ENCODE results near the gene ZNF426.
"Not testable (repeated sequence)": the region's sequence is repeated elsewhere in the genome, so short reads cannot be mapped to it uniquely, and the experiment has no call there.

The ZNF426 gene

DNA sequence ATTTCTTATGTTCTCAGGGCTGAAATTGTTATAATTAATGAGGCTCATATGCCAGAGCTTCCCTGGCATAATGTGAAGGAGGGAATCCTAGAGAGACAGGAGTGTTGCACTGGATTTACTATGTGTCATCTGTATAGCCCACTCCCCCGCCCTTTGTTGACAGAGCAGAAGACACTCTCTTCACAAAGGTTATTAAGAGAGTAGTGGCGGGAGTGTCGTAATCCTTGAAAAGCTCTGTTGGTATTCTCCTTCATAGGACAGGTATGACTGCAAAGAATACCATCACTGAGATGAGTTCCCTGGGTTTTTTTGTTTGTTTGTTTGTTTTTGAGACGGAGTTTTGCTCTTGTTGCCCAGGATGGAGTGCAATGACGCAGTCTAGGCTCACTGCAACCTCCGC lies 31.8 kb upstream of the ZNF426 start:
- H3K36me3 ChIP-seq (replicated peaks), result peaks cover 48% of the 10 kb centered on the region
- H3K27me3 ChIP-seq (replicated peaks), result no peaks in the 10 kb centered on the region
- no peak overlapping the region for H3K4me3 ChIP-seq (ENCODE audit: low read depth, low read length)
- DNase-seq, result no peak
- TF ChIP-seq, protein P1, sequence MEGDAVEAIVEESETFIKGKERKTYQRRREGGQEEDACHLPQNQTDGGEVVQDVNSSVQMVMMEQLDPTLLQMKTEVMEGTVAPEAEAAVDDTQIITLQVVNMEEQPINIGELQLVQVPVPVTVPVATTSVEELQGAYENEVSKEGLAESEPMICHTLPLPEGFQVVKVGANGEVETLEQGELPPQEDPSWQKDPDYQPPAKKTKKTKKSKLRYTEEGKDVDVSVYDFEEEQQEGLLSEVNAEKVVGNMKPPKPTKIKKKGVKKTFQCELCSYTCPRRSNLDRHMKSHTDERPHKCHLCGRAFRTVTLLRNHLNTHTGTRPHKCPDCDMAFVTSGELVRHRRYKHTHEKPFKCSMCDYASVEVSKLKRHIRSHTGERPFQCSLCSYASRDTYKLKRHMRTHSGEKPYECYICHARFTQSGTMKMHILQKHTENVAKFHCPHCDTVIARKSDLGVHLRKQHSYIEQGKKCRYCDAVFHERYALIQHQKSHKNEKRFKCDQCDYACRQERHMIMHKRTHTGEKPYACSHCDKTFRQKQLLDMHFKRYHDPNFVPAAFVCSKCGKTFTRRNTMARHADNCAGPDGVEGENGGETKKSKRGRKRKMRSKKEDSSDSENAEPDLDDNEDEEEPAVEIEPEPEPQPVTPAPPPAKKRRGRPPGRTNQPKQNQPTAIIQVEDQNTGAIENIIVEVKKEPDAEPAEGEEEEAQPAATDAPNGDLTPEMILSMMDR (IDR thresholded peaks at IDR 0.05; ENCODE audit: low read depth, low read length, missing control alignments), result no peak
- in situ Hi-C loops (cut with HindIII; ENCODE audit: low pct_ligation_motif_present, low sequenced_read_pairs), result no loop called here
- H3K27ac ChIP-seq, result no peak overlapping the region

DNA sequence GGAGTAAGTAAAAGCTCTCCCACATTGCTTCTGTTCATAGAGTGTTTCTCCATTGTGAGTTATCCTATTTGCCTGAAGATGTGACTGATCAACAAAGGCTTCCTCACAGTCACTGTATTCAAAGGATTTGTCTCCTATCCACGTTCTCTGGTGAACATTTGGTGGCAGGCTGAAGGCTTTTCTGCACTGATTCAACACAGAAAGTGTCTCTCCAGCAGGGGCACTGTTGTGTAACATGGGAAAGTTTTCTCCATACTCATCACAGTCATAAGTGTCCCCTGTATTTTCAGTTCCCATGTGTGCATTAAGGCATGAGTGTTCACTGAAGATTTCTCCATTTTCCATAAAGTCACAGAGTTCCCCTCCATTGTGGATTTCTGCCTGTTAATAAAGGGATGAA lies 28.3 kb upstream of the ZNF426 start:
- no peaks in the 10 kb centered on the region for H3K27me3 ChIP-seq (replicated peaks)
- TF ChIP-seq, protein P1 (IDR thresholded peaks at IDR 0.05; ENCODE audit: low read depth, low read length, missing control alignments), result peak; percentile 6
- no peak overlapping the region for H3K27ac ChIP-seq
- no peak for DNase-seq
- peaks cover 70% of the 10 kb centered on the region for H3K36me3 ChIP-seq (replicated peaks)
- no peak overlapping the region for H3K4me3 ChIP-seq (ENCODE audit: low read depth, low read length)
- in situ Hi-C loops (cut with HindIII; ENCODE audit: low pct_ligation_motif_present, low sequenced_read_pairs), result no loop called here

DNA sequence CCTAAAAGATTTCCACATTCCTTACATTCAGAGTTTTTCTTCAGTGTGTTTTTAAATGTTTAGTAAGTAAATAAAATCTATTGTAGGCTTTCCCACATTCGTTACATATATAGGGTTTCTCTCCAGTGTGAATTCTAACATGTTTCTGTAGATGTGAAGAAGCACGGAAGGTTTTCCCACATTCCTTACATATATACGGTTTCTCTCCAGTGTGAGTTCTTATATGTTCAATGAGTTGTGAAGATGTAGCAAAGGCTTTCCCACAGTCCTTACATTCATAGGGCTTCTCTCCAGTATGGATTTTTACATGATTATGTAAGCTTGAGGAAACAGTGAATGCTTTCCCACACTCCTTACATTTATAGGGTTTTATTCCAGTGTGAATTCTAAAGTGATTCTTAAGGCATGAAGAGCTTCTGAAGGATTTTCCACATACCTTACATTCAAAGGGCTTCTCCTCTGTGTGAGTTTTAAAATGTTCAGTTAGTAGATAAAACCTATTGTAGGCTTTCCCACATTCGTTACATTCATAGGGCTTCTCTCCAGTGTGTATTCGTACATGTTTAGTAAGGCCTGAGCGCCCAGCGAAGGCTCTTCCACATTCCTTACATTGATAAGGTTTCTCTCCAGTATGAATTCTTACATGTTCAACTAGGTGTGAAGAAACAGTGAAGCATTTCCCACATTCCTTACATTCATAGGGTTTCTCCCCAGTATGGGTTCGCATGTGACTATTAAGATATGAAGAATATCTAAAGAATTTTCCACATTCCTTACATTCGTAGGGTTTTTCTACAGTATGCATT lies 27.7 kb upstream of the ZNF426 start:
- H3K36me3 ChIP-seq (replicated peaks), result peaks cover 70% of the 10 kb centered on the region

DNA sequence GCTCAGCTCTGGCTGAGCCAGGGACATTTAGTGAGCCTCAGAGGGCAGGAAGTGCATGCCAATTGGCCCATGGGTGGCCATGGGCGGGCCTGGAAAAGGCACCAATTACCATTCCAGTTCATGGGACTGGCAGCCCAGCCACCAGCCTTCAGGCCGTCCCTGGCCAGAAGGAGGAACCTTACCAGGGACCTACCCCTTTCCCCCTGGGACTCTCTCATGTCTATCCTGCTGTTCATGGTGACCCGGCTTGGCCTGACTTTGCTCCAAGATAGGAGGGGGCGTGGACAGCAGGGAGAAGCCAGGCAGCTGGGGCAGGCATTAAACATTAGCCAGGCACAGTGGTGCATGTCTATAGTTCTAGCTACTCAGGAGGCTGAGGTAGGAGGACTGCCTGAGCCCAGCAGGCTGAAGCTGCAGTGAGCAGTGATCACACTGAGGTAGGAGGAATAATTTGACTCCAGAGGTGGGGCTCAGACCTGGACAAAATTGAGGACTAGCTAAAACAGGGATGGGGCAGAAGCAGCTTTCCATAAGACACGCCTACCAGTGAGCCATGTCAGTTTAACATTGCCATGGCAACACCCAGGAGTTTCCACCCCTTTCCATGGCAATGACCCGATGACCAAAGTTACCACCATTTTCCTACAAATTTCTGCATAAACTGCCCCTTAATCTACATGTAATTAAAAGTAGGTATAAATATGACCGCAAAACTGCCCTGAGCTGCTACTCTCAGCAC lies 14.3 kb upstream of the ZNF426 start:
- in situ Hi-C loops (cut with HindIII; ENCODE audit: low pct_ligation_motif_present, low sequenced_read_pairs), result no loop called here
- no peak for DNase-seq
- TF ChIP-seq, protein P1 (IDR thresholded peaks at IDR 0.05; ENCODE audit: low read depth, low read length, missing control alignments), result no peak

More for the DNA sequence above, 27.7 kb upstream of the ZNF426 start:
- in situ Hi-C loops (cut with HindIII; ENCODE audit: low pct_ligation_motif_present, low sequenced_read_pairs), result no loop called here
- H3K27me3 ChIP-seq (replicated peaks), result no peaks in the 10 kb centered on the region
- no peak overlapping the region for H3K27ac ChIP-seq
- no peak overlapping the region for H3K4me3 ChIP-seq (ENCODE audit: low read depth, low read length)
- peak; percentile 7 for DNase-seq
- TF ChIP-seq, protein P1 (IDR thresholded peaks at IDR 0.05; ENCODE audit: low read depth, low read length, missing control alignments), result no peak

DNA sequence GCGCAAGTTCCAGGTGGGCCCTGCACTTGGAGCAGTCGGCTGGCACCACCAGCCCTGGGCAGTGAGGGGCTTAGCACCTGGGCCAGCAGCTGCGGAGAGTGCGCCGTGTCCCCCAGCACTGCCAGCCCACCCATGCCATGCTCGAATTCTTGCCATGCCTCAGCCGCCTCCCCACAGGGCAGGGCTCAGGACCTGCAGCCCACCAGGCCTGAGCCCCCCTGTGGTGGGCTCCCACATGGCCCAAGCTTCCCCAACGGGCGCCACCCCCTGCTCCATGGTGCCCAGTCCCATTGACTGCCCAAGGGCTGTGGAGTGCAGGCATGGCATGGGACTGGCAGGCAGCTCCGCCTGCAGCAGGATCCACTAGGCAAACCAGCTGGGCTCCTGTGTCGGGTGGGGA lies 9.4 kb upstream of the ZNF426 start:
- TF ChIP-seq, protein P1 (IDR thresholded peaks at IDR 0.05; ENCODE audit: low read depth, low read length, missing control alignments), result no peak
- Histone ChIP-seq H3K27me3 (replicated peaks) (no peaks in the 10 kb centered on the region), H3K27ac (no peak overlapping the region), H3K36me3 (replicated peaks) (no peaks in the 10 kb centered on the region), H3K4me3 (ENCODE audit: low read depth, low read length) (no peak overlapping the region)
- in situ Hi-C loops (cut with HindIII; ENCODE audit: low pct_ligation_motif_present, low sequenced_read_pairs), result no loop called here
- no peak for DNase-seq

More for the DNA sequence above, 14.3 kb upstream of the ZNF426 start:
- Histone ChIP-seq H3K4me3 (ENCODE audit: low read depth, low read length) (no peak overlapping the region), H3K27me3 (replicated peaks) (no peaks in the 10 kb centered on the region), H3K27ac (no peak overlapping the region), H3K36me3 (replicated peaks) (no peaks in the 10 kb centered on the region)

DNA sequence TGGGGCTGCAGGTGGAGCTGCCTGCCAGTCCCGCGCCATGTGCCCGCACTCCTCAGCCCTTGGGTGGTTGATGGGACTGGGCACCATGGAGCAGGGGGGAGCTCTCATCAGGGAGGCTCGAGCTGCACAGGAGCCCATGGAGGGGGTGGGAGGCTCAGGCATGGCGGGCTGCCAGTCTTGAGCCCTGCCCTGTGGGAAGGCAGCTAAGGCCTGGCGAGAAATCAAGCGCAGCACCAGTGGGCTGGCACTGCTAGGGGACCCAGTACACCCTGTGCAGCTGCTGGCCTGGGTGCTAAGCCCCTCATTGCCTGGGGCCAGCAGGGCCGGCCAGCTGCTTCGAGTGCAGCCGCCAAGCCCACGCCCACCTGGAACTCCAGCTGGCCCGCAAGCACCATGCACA lies 2.8 kb upstream of the ZNF426 start:
- H3K36me3 ChIP-seq (replicated peaks); H3K27ac ChIP-seq; in situ Hi-C loops (cut with HindIII; ENCODE audit: low pct_ligation_motif_present, low sequenced_read_pairs); H3K4me3 ChIP-seq (ENCODE audit: low read depth, low read length); H3K27me3 ChIP-seq (replicated peaks); DNase-seq: not testable (repeated sequence)

DNA sequence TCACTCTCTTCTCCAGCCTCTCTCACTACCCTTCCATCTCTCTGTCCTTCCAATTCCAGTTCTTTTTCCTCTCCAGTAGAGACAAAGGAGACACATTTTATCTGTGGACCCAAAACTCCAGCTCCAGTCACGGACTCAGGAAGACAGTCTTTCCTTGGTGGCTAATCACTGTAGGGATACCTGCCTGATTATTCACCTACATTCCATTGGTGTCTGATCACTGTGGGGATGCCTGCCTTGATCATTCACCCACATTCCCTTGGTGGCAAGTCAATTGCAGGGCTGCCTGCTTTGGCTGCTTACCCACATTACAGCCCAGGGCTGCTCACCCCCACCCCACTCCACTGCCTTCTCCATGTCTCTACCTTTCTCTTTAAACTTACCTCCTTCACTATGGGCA lies 1.5 kb upstream of the ZNF426 start:
- H3K36me3 ChIP-seq (replicated peaks), result peaks cover 19% of the 10 kb centered on the region
- H3K4me3 ChIP-seq (ENCODE audit: low read depth, low read length); in situ Hi-C loops (cut with HindIII; ENCODE audit: low pct_ligation_motif_present, low sequenced_read_pairs); H3K27me3 ChIP-seq (replicated peaks); H3K27ac ChIP-seq; DNase-seq: not testable (repeated sequence)

DNA sequence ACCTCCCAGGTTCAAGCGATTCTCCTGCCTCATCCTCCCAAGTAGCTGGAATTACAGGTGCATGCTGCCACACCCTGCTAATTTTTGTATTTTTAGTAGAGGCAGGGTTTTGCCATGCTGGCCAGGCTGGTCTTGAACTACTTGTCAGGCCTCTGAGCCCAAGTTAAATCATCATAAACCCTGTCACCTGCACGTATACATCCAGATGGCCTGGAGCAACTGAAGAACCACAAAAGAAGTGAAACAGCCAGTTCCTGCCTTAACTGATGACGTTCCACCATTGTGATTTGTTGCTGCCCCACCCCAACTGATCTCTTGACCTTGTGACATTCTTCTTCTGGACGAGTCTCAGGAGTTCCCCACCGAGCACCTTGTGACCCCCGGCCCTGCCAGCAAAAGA lies 756 bp upstream of the ZNF426 start:
- peak overlapping the region; percentile 95 for H3K27ac ChIP-seq
- H3K4me3 ChIP-seq (ENCODE audit: low read depth, low read length); in situ Hi-C loops (cut with HindIII; ENCODE audit: low pct_ligation_motif_present, low sequenced_read_pairs); H3K27me3 ChIP-seq (replicated peaks); DNase-seq: not testable (repeated sequence)
- peaks cover 25% of the 10 kb centered on the region for H3K36me3 ChIP-seq (replicated peaks)

All from brain microvascular endothelial cell (primary cell).